C4-2B (cell line): ENCODE results near the gene EXOC3L4.

Source experiments
- CTCF ChIP-seq: fragments of 450-650 bp; conservative IDR thresholded peaks from 2 replicates; pipeline ENCODE4 v1.5.1; 2017; ENCODE audit warnings: mild to moderate bottlenecking
- ZFX ChIP-seq: fragments of 450-650 bp; IDR thresholded peaks from 2 replicates; pipeline ENCODE4 v1.6.1; 2017

- TF ChIP-seq CTCF (no peak), ZFX (no peak)
Measured at GRCh38 chr14:103132381-103133209, 38.1 kb downstream of the EXOC3L4 start.
